Activated CD4-positive, alpha-beta memory T cell treated with anti-CD3 and anti-CD28 coated beads, Interleukin-2, amount 10 ng/mL, durations not matched to agents 7 days and 5 days (primary cell): ENCODE measurements around the gene CTLA4. TPM values are rescaled to one million over a fixed set of nuclear protein-coding genes. Genes with fewer than 3 reads are reported as not detected.

ENCODE experiments used
- CTCF ChIA-PET: fragments of 350-600 bp; sonication (Branson Sonifier 250); formaldehyde crosslinking; loops from one replicate; lab custom pipeline; 2021; ENCODE audit warnings: antibody characterized with exemption, inconsistent platforms; lab: Charles Lee
- POLR2A ChIA-PET: fragments of 350-600 bp; sonication (Branson Sonifier 250); formaldehyde crosslinking; loops from one replicate; lab custom pipeline; 2021; ENCODE audit warnings: antibody characterized with exemption; lab: Charles Lee
- DNase-seq: peaks from one replicate; pipeline ENCODE4 v3.0.0-alpha.2; 2020
- H3K27ac Mint-ChIP-seq: one replicate; pipeline ENCODE4 v1.8.0; 2021; ENCODE audit warnings: mild to moderate bottlenecking, mixed read lengths
- H3K27me3 Mint-ChIP-seq: one replicate; pipeline ENCODE4 v1.8.0; 2021; ENCODE audit warnings: mixed read lengths
- H3K36me3 Mint-ChIP-seq: one replicate; pipeline ENCODE4 v1.8.0; 2021; ENCODE audit warnings: low read depth, mixed read lengths
- H3K4me1 Mint-ChIP-seq: one replicate; pipeline ENCODE4 v1.8.0; 2021; ENCODE audit warnings: mixed read lengths
- H3K4me3 Mint-ChIP-seq: one replicate; pipeline ENCODE4 v1.8.0; 2021; ENCODE audit warnings: mild to moderate bottlenecking, mixed read lengths
- H3K9me3 Mint-ChIP-seq: one replicate; pipeline ENCODE4 v1.8.0; 2021; ENCODE audit warnings: mixed read lengths
- total RNA-seq, 2 experiments: library from RNA; stranded (reverse); gene quantifications; one replicate each; pipeline ENCODE4 v1.2.3, GENCODE V29; 2021

The CTLA4 gene
- total RNA-seq, 2 experiments from 2014 or later = 98.1 to 101 TPM

DNA sequence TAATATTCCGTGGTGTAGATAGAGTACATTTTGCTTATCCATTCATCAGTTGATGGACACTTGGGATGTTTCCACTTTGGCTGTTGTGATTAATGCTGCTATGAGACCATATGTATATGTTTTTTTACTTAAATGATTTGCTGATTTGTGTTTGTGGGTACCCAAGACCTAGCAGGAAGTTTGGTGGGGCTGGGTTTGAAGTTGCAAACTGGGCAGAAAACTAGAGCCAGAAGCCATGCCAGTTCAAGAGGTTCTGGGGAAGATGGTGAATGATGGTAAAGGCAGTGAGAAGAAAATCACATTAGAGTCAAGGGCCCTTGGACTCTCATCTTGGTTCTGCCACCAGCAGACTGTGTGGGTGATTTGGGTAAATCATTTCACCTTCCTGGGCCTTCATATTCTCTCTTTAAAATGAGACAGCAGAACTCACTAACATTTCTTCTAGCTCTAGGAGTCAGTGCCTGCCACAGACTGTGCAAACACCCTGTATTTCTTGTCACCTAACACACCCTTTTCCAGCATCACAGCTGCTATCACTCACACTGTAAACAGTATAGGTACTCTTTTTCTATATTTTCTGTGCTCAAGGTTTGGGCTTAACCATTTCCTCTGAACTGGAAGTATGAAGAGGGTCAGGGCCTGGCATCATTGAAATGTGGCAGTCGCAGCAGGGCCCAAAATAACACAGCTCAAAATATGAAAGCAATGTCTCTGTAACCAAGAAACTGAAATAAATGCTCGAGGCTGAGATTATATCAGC is 8.4 kb upstream of the CTLA4 start:
- Mint-ChIP-seq H3K27ac (peak overlapping the region; percentile 94), H3K9me3 (peaks cover 10% of the 10 kb centered on the region), H3K4me1 (peaks cover 71% of the 10 kb centered on the region), H3K4me3 (peak overlapping the region; percentile 27), H3K27me3 (no peaks in the 10 kb centered on the region), H3K36me3 (peaks cover 19% of the 10 kb centered on the region)
- ChIA-PET POLR2A (interaction anchor here (0.7 to 4.8 kb wide), 12 partner anchors 13 to 152 kb away, joined by 3 to 196 read pairs (median 6); partner anchors contain the start of genes CD28 and CTLA4), CTCF (interaction anchor here (1.4 to 2.2 kb wide), 5 partner anchors 9 to 51 kb away, joined by 6 to 20 read pairs (median 6); partner anchors contain the start of gene CTLA4)
- DNase-seq = peak; percentile 41

DNA sequence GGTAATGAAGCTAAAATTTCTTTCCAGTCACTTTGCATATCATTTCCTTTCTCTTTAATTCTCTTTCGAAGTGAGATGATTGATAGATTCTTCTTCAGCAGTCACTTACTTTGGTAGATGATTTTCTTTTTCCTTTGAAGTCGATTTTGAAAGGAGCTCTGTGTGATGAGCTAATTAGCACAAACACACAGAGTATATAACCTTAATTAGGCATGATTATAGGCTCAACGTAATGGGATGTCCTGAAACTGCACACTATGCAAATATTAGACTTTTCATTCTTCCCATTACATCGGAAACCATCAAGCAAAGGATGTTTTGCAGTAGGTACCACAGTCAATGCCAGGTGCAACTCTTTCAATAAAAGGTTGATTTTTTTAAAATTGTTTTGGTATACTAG is 6.4 kb upstream of the CTLA4 start:
- no peak for DNase-seq
- Mint-ChIP-seq H3K27me3 (no peaks in the 10 kb centered on the region), H3K4me1 (peaks cover 72% of the 10 kb centered on the region), H3K27ac (peak overlapping the region; percentile 55), H3K4me3 (peak overlapping the region; percentile 9), H3K36me3 (peaks cover 31% of the 10 kb centered on the region), H3K9me3 (peaks cover 18% of the 10 kb centered on the region)
- ChIA-PET CTCF (interaction anchor here (0.5 to 2.2 kb wide), 5 partner anchors 7 to 82 kb away, joined by 3 to 20 read pairs (median 5); partner anchors contain the start of gene CTLA4), POLR2A (interaction anchor here (0.7 to 4.8 kb wide), 17 partner anchors 11 to 154 kb away, joined by 3 to 196 read pairs (median 3); partner anchors contain the start of gene CTLA4)

DNA sequence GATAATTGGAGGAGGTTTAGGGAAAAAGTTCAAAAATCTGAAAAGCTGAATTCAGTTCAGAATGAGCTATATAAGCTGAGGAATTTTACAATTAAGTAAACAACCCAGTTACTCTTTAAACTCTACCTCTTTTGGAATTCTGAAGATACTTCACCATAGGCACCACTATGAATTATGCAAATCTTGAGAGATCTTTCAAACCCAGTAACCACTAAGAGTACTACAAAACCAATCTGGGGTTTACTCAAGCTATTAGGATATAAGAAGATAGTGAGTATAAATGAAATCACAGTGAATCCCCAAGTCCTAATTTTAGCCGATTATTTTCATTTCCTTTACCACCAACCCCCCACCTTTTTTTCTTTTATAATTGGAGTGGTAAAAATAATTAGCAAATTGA is 6.0 kb upstream of the CTLA4 start:
- Mint-ChIP-seq H3K4me1 (peaks cover 71% of the 10 kb centered on the region), H3K27ac (peak overlapping the region; percentile 55), H3K4me3 (peak overlapping the region; percentile 9), H3K9me3 (peaks cover 18% of the 10 kb centered on the region), H3K36me3 (peaks cover 31% of the 10 kb centered on the region), H3K27me3 (no peaks in the 10 kb centered on the region)
- no peak for DNase-seq
- ChIA-PET CTCF (interaction anchor here (0.5 to 1.8 kb wide), 4 partner anchors 13 to 81 kb away, joined by 3 to 6 read pairs (median 4); no protein-coding TSS in a partner anchor), POLR2A (interaction anchor here (0.6 to 4.8 kb wide), 17 partner anchors 11 to 155 kb away, joined by 3 to 196 read pairs (median 3); partner anchors contain the start of gene CTLA4)

DNA sequence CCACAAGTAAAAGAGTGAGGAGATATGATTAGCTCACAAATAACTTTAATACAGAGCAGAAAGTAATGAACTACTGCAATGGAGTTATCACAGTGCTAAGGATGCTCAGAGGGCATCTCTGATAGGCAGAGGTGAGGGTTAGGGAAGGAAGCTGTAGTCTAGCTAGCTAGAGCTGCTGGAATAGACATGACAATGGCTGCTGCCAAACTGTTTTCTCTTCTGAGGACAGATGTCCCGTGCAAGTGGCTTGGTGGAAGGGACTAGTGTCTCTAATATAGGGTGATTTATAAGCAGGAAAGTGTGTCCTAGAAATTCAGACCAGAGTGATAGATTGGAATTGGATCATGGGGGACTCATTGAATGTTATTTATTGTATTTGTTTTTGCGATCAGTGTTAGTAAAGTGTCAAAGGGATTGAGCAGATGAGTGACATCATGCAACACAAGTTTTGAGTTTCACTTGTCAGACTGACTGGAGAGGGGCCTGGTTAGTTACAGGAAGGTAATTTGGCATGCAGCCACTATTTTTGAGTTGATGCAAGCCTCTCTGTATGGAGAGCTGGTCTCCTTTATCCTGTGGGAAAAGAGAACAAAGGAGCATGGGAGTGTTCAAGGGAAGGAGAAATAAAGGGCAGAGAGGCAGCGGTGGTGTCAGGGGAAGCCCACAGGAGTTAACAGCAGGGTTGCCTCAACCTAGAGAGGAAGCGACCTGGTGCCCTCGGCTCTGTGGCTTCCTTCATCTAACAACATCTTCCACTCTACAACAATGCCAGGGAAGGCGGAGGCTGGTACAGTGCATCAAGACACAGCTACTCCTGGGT is 1.9 kb downstream of the CTLA4 start:
- ChIA-PET POLR2A (interaction anchor here (0.9 to 18.3 kb wide), 25 partner anchors 8 to 1235 kb away, joined by 3 to 593 read pairs (median 22); partner anchors contain the start of genes CD28, CYP20A1, FAM117B and ICOS), CTCF (interaction anchor here (0.8 to 5.5 kb wide), 15 partner anchors 10 to 163 kb away, joined by 3 to 42 read pairs (median 6); no protein-coding TSS in a partner anchor)
- Mint-ChIP-seq H3K27ac (peak overlapping the region; percentile 99), H3K27me3 (no peaks in the 10 kb centered on the region), H3K4me3 (peak overlapping the region; percentile 96), H3K36me3 (peaks cover 78% of the 10 kb centered on the region), H3K9me3 (peaks cover 9% of the 10 kb centered on the region), H3K4me1 (peaks cover 71% of the 10 kb centered on the region)
- DNase-seq = peak; percentile 69

DNA sequence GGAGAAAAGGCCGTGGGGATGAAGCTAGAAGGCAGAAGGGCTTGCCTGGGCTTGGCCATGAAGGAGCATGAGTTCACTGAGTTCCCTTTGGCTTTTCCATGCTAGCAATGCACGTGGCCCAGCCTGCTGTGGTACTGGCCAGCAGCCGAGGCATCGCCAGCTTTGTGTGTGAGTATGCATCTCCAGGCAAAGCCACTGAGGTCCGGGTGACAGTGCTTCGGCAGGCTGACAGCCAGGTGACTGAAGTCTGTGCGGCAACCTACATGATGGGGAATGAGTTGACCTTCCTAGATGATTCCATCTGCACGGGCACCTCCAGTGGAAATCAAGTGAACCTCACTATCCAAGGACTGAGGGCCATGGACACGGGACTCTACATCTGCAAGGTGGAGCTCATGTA is 2.9 kb downstream of the CTLA4 start:
- Mint-ChIP-seq H3K9me3 (peaks cover 8% of the 10 kb centered on the region), H3K36me3 (peaks cover 85% of the 10 kb centered on the region), H3K4me3 (peak overlapping the region; percentile 96), H3K4me1 (peaks cover 78% of the 10 kb centered on the region), H3K27ac (peak overlapping the region; percentile 99), H3K27me3 (no peaks in the 10 kb centered on the region)
- CTCF ChIA-PET = interaction anchor here (0.9 to 5.5 kb wide), 9 partner anchors 11 to 130 kb away, joined by 3 to 42 read pairs (median 6); no protein-coding TSS in a partner anchor
- POLR2A ChIA-PET = interaction anchor here (0.9 to 18.3 kb wide), 21 partner anchors 7 to 632 kb away, joined by 3 to 593 read pairs (median 62); partner anchors contain the start of genes CD28, CYP20A1 and ICOS
- peak; percentile 43 for DNase-seq

DNA sequence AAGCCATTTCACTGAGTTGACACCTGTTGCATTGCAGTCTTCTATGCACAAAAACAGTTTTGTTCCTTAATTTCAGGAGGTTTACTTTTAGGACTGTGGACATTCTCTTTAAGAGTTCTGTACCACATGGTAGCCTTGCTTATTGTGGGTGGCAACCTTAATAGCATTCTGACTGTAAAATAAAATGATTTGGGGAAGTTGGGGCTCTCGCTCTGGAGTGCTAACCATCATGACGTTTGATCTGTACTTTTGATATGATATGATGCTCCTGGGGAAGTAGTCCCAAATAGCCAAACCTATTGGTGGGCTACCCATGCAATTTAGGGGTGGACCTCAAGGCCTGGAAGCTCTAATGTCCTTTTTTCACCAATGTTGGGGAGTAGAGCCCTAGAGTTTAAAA is 3.4 kb downstream of the CTLA4 start:
- H3K36me3 Mint-ChIP-seq = peaks cover 85% of the 10 kb centered on the region
- H3K9me3 Mint-ChIP-seq = peaks cover 5% of the 10 kb centered on the region
- ChIA-PET POLR2A (interaction anchor here (0.7 to 18.3 kb wide), 22 partner anchors 9 to 632 kb away, joined by 3 to 593 read pairs (median 38); partner anchors contain the start of genes CD28, CYP20A1 and ICOS), CTCF (interaction anchor here (1.0 to 5.5 kb wide), 10 partner anchors 11 to 57 kb away, joined by 3 to 42 read pairs (median 13); no protein-coding TSS in a partner anchor)
- H3K4me3 Mint-ChIP-seq = peak overlapping the region; percentile 96
- H3K27ac Mint-ChIP-seq = peak overlapping the region; percentile 99
- H3K27me3 Mint-ChIP-seq = no peaks in the 10 kb centered on the region
- H3K4me1 Mint-ChIP-seq = peaks cover 78% of the 10 kb centered on the region
- no peak for DNase-seq

DNA sequence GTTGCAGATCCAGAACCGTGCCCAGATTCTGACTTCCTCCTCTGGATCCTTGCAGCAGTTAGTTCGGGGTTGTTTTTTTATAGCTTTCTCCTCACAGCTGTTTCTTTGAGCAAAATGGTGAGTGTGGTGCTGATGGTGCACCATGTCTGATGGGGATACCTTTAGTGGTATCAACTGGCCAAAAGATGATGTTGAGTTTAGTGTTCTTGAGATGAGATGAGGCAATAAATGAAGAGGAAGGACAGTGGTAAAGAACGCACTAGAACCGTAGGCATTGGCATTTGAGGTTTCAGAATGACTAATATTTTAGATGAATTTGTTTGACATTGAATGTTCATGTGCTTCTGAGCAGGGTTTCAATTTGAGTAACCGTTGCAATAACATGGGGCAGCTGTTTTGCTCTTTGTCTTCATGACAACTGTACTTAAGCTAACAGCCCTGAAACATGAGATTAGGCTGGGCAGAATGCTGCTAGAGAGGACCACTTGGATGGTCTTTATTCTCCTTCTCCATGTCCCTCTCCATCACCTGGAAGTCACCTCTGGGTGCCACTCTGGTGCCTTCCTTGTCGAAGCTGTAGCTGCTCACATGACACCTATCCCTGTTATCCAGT is 3.9 kb downstream of the CTLA4 start:
- CTCF ChIA-PET = interaction anchor here (0.6 to 5.5 kb wide), 11 partner anchors 10 to 912 kb away, joined by 3 to 42 read pairs (median 6); no protein-coding TSS in a partner anchor
- peaks cover 87% of the 10 kb centered on the region for H3K36me3 Mint-ChIP-seq

DNA sequence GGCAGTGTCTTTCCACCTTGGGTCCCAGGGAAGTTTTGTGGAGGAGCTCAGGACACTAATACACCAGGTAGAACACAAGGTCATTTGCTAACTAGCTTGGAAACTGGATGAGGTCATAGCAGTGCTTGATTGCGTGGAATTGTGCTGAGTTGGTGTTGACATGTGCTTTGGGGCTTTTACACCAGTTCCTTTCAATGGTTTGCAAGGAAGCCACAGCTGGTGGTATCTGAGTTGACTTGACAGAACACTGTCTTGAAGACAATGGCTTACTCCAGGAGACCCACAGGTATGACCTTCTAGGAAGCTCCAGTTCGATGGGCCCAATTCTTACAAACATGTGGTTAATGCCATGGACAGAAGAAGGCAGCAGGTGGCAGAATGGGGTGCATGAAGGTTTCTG is 5.9 kb downstream of the CTLA4 start:
- H3K4me3 Mint-ChIP-seq = peak overlapping the region; percentile 15
- CTCF ChIA-PET = interaction anchor here (0.9 to 3.6 kb wide), 8 partner anchors 12 to 76 kb away, joined by 3 to 18 read pairs (median 6); no protein-coding TSS in a partner anchor
- H3K27ac Mint-ChIP-seq = peak overlapping the region; percentile 69
- H3K9me3 Mint-ChIP-seq = peaks cover 3% of the 10 kb centered on the region
- POLR2A ChIA-PET = interaction anchor here (0.6 to 18.3 kb wide), 15 partner anchors 12 to 196 kb away, joined by 3 to 593 read pairs (median 94); partner anchors contain the start of genes CD28 and ICOS
- DNase-seq = peak; percentile 59
- no peaks in the 10 kb centered on the region for H3K27me3 Mint-ChIP-seq
- peaks cover 81% of the 10 kb centered on the region for H3K4me1 Mint-ChIP-seq
- H3K36me3 Mint-ChIP-seq = peaks cover 82% of the 10 kb centered on the region

More for the DNA sequence above, 3.9 kb downstream of the CTLA4 start:
- H3K4me1 Mint-ChIP-seq = peaks cover 78% of the 10 kb centered on the region
- POLR2A ChIA-PET = interaction anchor here (0.7 to 18.3 kb wide), 23 partner anchors 9 to 1236 kb away, joined by 3 to 593 read pairs (median 15); partner anchors contain the start of genes CD28, CYP20A1 and ICOS
- no peaks in the 10 kb centered on the region for H3K27me3 Mint-ChIP-seq
- DNase-seq = peak; percentile 66
- H3K27ac Mint-ChIP-seq = peak overlapping the region; percentile 99
- peaks cover 3% of the 10 kb centered on the region for H3K9me3 Mint-ChIP-seq
- H3K4me3 Mint-ChIP-seq = peak overlapping the region; percentile 96

DNA sequence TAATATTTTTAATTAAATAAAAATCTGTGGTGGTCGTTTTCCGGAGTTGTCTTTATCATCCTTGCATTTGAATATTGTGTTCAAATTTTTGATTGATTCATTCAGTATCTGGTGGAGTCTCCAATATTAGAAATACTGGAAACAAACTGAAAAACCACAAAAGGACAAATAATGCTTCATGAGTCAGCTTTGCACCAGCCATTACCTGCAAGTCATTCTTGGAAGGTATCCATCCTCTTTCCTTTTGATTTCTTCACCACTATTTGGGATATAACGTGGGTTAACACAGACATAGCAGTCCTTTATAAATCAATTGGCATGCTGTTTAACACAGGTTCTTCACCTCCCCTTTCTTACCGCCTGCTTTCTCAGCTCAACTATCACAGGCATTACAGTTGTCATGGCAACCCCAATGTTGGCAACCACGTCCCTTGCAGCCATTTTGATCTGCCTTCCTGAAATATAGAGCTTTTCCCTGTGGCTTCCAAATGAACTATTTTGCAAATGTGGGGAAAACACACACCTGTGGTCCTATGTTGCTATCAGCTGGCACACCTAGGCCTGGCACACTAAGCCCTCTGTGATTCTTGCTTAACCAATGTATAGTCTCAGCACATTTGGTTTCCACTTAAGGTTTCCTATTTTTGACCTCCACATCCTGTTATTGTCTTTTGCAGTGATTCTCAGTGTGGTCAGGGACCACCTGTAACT is 6.5 kb downstream of the CTLA4 start:
- H3K4me3 Mint-ChIP-seq = no peak overlapping the region
- peak; percentile 35 for DNase-seq
- H3K9me3 Mint-ChIP-seq = peaks cover 3% of the 10 kb centered on the region
- ChIA-PET POLR2A (interaction anchor here (0.9 to 18.3 kb wide), 14 partner anchors 13 to 166 kb away, joined by 3 to 593 read pairs (median 100); partner anchors contain the start of genes CD28 and ICOS), CTCF (interaction anchor here (0.7 to 3.6 kb wide), 8 partner anchors 12 to 75 kb away, joined by 3 to 18 read pairs (median 5); no protein-coding TSS in a partner anchor)
- H3K36me3 Mint-ChIP-seq = peaks cover 76% of the 10 kb centered on the region
- no peaks in the 10 kb centered on the region for H3K27me3 Mint-ChIP-seq
- peak overlapping the region; percentile 62 for H3K27ac Mint-ChIP-seq
- peaks cover 81% of the 10 kb centered on the region for H3K4me1 Mint-ChIP-seq

DNA sequence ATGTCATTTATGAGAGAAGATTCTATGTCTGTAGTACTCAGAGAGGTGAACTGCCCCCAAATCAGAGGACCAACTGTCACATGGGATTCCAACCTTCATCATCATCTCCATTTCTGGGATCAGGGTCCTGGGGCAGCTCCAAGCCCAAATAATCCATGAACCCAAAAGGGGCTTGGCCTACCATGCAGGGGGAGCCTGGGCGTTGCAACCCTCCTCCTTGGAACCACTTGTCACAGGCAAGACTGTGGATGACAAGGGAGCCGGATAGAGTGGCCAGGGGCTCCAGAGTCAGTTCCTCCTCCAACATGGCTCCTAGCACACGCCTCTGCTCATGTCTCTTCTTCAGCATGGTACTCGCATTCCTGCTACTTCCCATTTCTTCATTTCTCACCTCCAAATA is 7.9 kb downstream of the CTLA4 start:
- H3K27ac Mint-ChIP-seq = peak overlapping the region; percentile 62
- CTCF ChIA-PET = interaction anchor here (0.9 to 1.6 kb wide), 3 partner anchors 11 to 18 kb away, joined by 3 to 4 read pairs (median 4); no protein-coding TSS in a partner anchor
- no peak overlapping the region for H3K4me3 Mint-ChIP-seq
- H3K4me1 Mint-ChIP-seq = peaks cover 72% of the 10 kb centered on the region
- H3K27me3 Mint-ChIP-seq = no peaks in the 10 kb centered on the region
- POLR2A ChIA-PET = interaction anchor here (1.0 to 18.3 kb wide), 9 partner anchors 7 to 167 kb away, joined by 3 to 593 read pairs (median 150); partner anchors contain the start of genes CD28, CTLA4 and ICOS
- H3K9me3 Mint-ChIP-seq = peaks cover 3% of the 10 kb centered on the region
- H3K36me3 Mint-ChIP-seq = peaks cover 62% of the 10 kb centered on the region
- DNase-seq = no peak
